ENCODE measurements around the gene FRMD1.

The FRMD1 gene

DNA sequence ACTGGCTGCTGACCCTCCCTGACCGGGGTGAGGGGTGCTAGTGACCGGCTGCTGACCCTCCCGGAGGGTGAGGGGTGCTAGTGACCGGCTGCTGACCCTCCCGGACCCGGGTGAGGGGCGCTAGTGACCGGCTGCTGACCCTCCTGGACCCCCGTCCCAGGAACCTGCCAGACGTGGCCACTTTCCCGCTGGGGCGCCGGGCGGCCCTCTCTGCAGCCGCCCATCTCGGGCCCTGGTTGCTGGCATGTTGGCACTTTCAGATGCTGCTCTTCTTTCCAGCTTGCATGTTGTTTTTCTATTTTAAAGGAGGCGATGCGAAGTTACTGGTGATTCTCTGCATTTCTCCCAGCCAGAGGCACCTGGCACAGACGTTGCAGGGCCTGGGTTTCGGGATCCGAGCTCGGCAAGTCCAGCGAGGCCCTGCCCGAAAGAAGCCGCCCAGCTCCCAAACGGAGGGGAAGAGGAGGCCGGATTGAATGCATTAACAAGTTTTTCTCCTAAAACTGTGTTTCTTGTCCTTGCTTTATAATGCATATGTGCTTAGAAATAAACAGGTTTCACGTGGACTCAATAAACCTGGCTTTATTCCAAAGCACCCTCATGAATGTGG, 34.4 kb downstream of the FRMD1 start:
- no peak for DNase-seq (ENCODE audit: low read depth in 1 of 2, low spot score in 1 of 2)

DNA sequence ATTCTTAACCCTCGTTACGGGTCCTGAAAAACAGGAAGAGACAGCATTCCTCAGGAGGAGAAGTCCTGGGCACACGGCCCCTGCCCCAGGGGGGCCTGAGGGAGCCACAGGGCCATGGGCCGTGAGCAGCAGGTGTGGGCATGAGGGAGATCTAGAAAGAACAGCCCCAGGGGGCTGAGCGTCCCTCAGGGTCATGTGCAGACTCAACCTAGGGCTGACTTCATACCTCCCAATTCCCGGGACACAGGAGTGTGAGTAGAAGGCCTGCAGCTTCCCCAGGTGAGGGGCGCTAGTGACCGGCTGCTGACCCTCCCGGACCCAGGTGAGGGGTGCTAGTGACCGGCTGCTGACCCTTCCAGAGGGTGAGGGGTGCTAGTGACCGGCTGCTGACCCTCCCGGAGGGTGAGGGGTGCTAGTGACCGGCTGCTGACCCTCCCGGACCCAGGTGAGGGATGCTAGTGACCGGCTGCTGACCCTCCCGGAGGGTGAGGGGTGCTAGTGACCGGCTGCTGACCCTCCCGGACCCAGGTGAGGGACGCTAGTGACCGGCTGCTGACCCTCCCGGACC, 35.1 kb downstream of the FRMD1 start:
- DNase-seq (ENCODE audit: low read depth in 1 of 2, low spot score in 1 of 2), result no peak

DNA sequence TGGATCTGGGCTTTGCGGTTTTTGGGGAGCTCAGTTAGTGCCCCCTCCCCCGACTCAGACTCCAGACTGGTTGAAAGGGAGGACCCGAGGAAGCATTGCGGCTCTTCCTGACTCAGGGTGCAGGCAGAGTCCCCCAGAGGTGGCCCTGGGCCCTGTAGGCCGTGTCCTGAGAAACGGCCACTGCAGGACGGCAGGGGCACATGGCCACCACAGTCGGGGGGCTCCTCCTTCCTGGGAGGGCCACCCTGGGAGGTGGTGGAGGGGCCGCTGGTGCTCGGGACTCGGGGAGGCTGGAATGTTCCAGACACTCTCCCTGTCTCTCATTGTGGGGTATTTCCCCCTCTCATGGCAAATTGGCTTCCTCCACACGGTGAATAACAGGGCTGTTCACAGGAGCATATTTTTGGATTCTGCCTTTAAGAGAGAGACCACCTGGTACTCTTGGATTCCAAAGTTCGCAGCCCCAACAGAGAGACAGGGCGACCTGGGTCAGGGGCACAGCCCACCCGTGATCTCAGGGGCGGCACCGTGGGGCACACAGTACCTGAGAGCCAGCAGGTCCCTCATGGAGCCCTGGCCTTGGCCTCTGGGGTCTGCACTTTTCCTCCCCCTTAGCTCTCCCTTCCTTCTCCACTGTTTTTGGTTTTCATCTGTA, 35.7 kb downstream of the FRMD1 start:
- DNase-seq (ENCODE audit: low read depth in 1 of 2, low spot score in 1 of 2), result no peak

GRCh38 chr6:168042426-168043192, 36.4 kb downstream of the FRMD1 start:
- DNase-seq (ENCODE audit: low read depth in 1 of 2, low spot score in 1 of 2), result no peak

GRCh38 chr6:168041928-168042327, 37.1 kb downstream of the FRMD1 start:
- no peak for DNase-seq (ENCODE audit: low read depth in 1 of 2, low spot score in 1 of 2)

DNA sequence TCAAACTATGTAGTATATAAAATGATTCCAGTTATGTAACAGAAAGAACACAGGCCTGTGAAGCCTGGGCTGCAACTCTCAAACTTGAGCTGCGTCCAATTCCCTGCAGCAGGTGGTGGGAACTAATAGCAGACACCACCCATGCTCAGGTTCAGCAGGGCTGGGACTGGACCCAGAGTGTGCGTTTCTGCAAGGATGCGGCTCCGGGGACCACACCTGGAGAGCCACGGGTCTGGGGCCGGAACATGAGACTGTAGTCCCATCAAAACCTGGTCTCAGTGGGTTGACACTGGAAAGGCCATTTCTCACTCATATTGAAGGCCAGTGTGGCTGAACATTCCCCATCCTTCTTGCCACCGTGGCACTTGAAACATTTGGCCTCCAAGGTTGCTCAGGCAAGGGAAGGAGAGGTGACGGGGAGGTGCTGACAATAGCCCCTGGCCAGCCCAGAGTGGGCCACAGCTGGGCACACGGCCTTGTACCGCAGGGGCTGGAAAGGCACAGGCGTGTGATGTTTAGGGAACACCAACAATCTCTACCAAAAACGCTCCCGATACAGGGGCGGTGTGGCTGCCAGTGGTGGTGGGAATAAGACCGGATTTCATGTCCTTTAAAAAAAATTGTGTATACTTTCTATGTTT, 38.0 kb downstream of the FRMD1 start:
- DNase-seq (ENCODE audit: low read depth in 1 of 2, low spot score in 1 of 2), result no peak

DNA sequence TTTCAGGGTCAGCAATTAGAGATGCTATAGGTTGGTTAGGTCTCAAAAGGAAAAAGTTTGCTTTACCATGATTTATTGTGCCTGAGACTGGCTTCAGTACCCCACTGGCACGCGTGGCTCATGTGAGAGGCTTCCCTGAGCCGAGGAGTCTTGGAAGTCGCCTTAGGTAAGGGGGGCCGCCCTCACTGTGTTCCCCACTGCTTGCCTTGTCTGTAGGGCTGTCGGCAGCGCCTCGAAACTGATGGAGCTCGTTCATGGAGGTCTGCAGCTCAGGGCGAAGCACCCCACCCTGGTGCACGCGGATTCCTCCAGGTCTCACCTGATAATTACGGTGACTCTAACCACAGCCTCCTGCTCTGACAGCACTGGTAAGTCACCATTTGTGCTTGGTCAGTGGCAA, 39.2 kb downstream of the FRMD1 start:
- DNase-seq (ENCODE audit: low read depth in 1 of 2, low spot score in 1 of 2), result no peak

DNA sequence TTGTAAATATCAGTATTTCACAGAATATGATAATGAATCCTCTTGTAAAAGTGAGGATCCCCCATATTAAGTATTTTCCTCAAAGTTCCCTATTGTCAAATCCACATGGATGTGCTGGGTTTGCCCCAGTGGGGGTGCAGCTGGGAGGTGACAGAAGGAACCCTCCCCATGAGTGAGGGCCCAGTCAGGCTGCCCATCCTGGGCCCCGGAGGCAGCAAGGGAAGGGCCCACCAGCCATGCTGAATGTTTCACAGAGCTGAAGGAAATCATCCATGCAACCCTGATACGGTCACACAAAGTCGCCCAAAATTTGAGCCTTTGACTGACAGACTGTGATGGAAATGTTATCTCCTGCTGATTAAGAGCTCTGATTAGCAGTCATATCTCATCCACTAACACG, 39.7 kb downstream of the FRMD1 start:
- no peak for DNase-seq (ENCODE audit: low read depth in 1 of 2, low spot score in 1 of 2)

GRCh38 chr6:168038576-168039140, 40.4 kb downstream of the FRMD1 start:
- DNase-seq (ENCODE audit: low read depth in 1 of 2, low spot score in 1 of 2), result no peak

GRCh38 chr6:168037856-168038255, 41.2 kb downstream of the FRMD1 start:
- no peak for DNase-seq (ENCODE audit: low read depth in 1 of 2, low spot score in 1 of 2)

DNA sequence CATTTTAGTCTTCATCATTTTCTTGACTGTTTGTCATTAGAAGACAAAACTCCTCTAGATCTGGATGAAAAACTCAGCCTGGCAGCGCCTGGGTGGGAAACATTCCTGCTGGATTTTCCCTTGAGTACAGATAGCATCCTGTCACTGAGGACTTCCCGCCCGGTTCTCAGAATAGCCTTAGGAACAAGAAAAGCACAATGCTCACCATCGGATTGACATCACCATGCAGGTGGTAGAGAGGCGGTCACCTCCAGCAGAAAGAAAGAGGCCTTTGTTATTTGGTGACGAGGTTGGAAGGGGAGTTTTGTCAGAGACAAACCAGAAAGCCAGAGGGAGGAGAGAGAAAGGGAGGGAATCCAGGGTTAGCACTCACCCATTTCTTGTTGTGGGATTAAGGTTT, 41.8 kb downstream of the FRMD1 start:
- no peak for DNase-seq (ENCODE audit: low read depth in 1 of 2, low spot score in 1 of 2)

- no peak for DNase-seq (ENCODE audit: low read depth in 1 of 2, low spot score in 1 of 2)
These were observed 43.1 kb downstream of the FRMD1 start for GRCh38 chr6:168035661-168036545.

- DNase-seq (ENCODE audit: low read depth in 1 of 2, low spot score in 1 of 2), result no peak
These were observed 43.8 kb downstream of the FRMD1 start for GRCh38 chr6:168035098-168035660.

- DNase-seq (ENCODE audit: low read depth in 1 of 2, low spot score in 1 of 2), result no peak
These were observed 44.5 kb downstream of the FRMD1 start for GRCh38 chr6:168034537-168034936.

DNA sequence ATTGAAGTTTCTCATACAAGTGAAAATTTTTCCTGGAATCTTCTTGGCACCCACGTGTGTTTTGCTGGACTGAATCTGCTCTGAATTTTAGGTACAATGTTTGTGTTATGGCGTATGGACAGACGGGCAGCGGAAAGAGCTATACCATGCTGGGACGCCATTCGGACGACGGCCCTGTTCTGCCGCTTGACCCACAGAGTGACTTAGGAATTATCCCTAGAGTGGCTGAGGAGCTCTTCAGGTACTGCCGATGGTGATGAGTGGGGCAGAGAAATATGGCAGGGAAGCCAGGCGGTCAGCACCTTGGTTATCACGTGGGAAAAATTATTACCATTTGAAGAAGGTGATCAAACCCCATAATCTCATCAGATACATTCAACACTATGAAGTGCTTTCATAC, 45.2 kb downstream of the FRMD1 start:
- no peak for DNase-seq (ENCODE audit: low read depth in 1 of 2, low spot score in 1 of 2)

DNA sequence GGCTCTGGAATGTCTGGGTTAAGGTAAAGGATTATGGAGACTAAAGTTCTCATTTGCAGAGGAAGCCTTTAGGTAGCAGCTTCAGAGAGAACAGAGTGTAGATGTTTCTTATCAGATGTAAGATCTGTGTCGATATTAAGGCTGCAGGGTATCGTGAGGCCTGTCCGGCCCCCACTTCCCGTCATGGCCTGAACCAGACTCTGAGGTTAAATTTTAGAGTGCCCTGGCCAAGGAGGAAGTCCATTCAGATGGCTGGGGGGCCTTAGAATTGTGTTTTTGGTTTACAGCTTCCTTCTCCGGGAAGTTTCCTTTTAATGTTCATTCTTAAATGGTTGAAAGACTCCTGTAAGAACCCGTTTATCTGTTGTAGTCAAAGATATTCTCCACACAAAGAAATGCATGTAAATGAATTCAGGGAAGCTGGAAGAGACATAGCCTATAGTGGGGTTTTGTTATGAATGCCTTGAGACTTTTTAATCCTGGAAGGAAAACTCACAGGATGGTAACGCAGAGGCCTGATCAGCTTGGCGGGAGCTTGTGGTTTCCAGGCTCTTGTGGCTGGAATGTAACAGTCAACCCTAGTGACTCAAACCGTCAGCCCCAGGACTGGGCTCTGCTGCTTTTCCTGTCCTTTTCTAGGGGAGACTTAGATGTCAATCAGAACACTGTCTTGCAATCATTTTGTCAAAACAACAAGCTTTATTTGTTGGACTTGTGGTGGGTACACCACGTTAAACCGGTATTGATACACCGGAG, 46.8 kb downstream of the FRMD1 start:
- no peak for DNase-seq (ENCODE audit: low read depth in 1 of 2, low spot score in 1 of 2)

DNA sequence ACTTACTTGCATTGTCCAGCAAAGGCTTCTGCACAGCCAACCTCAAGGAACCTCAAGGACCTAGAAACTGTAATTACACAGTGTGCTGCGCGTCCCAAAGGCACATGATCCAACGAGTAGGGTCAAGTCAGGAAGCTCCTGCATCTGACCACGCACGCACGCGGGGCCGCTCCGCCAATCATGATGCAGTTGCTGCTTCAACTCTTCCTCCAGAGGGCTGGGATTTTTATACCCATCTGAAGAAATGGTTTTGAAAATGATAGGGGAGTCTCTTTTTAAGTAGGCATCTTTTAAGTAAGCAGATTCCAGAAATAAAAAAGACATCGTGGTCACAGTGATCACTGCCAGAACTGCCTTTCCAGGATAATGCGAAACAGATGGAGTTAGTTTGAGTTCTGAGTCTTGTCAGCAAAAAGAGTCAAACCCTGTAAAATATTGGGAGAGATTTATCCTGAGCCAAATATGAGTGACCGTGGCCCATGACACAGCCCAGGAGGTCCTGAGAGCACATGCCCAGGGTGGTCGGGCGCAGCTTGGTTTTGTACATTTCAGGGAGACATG, 47.5 kb downstream of the FRMD1 start:
- DNase-seq (ENCODE audit: low read depth in 1 of 2, low spot score in 1 of 2), result no peak

- no peak for DNase-seq (ENCODE audit: low read depth in 1 of 2, low spot score in 1 of 2)
These were observed 48.1 kb downstream of the FRMD1 start for GRCh38 chr6:168030908-168031307.

DNA sequence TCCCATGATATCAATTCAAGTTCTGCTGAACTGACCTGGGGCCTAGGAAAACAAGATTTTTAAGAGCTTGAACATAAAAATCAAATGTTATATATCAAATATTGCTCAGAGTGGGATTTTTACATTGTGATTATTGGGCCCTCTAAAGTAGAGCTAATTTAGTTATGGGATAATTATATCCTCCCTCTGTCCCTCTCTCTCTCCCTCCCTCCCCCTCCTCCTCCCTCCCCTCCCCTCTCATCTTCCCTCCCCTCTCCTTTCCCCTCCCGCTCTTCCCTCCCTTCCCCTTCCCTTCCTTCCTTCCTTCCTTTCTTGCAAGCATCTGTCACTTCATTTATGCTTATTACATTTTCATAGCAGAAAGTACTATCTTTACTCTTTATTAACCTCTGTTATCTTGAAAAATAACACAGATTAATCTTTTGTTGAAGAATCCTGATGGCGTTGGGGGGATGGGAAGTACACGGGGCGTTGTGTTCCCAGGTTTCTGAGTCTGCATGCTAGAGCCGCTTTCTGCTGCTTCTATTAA, 48.7 kb downstream of the FRMD1 start:
- DNase-seq (ENCODE audit: low read depth in 1 of 2, low spot score in 1 of 2), result no peak

All from activated CD4-positive, alpha-beta T cell treated with anti-CD3 and anti-CD28 coated beads, Interleukin-2, amount 50 U/mL, for 24 hours (primary cell).